Measurements from ENCODE around the gene TYMP.

- TF ChIP-seq CTCF (conservative IDR thresholded peaks at IDR 0.05; ENCODE audit: low read depth, low read length) (no peak), EZH2 (IDR thresholded peaks at IDR 0.05; ENCODE audit: low read length, unreplicated experiment) (no peak), EZH2phosphoT487 (IDR thresholded peaks at IDR 0.05; ENCODE audit: borderline replicate concordance, low read length) (no peak)
Observed at GRCh38 chr22:50537765-50538164, 8.0 kb upstream of the TYMP start.
